GM12875 (cell line): ENCODE results near the gene RARA.

ENCODE experiments used
- H3K4me3 ChIP-seq: one replicate; pipeline ENCODE4 v1.5.1; 2011; ENCODE audit warnings: low read depth, low read length, control low read depth
- TF ChIP-seq, protein P1 (sequence below): IDR thresholded peaks from 2 replicates; pipeline ENCODE4 v1.5.1; 2011; ENCODE audit warnings: low read depth, mild to moderate bottlenecking, control low read depth, inconsistent platforms, low read length, moderate library complexity, borderline replicate concordance; ENCODE audit not compliant: insufficient read depth

The RARA gene

DNA sequence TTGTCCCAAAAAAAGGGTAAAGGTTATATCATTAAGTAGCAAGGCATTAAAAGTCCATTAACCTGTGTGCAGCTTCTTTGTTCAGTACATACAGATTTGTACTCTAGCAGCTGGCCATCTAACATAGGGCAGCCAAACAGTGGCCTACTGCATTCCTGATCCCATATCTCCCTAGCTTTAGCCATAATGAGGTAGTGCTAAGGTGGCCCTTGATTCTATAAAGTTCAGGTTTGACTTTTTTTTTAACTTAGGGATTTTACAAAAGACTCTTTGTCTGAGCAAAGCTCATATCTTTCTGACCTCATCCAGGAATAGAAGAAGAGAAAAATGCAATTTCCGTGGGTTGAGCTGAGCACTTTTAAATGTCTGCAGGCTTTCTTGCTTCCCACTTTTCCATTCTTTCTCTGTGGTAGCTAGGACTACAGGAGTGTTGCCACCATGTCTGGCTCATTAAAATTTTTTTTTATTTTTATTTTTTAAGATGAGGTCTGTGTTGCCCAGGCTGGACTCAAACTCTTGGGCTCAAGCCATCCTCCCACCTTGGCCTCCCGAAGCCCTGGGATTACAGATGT lies 40.8 kb upstream of the RARA start:
- TF ChIP-seq, protein P1, sequence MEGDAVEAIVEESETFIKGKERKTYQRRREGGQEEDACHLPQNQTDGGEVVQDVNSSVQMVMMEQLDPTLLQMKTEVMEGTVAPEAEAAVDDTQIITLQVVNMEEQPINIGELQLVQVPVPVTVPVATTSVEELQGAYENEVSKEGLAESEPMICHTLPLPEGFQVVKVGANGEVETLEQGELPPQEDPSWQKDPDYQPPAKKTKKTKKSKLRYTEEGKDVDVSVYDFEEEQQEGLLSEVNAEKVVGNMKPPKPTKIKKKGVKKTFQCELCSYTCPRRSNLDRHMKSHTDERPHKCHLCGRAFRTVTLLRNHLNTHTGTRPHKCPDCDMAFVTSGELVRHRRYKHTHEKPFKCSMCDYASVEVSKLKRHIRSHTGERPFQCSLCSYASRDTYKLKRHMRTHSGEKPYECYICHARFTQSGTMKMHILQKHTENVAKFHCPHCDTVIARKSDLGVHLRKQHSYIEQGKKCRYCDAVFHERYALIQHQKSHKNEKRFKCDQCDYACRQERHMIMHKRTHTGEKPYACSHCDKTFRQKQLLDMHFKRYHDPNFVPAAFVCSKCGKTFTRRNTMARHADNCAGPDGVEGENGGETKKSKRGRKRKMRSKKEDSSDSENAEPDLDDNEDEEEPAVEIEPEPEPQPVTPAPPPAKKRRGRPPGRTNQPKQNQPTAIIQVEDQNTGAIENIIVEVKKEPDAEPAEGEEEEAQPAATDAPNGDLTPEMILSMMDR = no peak

DNA sequence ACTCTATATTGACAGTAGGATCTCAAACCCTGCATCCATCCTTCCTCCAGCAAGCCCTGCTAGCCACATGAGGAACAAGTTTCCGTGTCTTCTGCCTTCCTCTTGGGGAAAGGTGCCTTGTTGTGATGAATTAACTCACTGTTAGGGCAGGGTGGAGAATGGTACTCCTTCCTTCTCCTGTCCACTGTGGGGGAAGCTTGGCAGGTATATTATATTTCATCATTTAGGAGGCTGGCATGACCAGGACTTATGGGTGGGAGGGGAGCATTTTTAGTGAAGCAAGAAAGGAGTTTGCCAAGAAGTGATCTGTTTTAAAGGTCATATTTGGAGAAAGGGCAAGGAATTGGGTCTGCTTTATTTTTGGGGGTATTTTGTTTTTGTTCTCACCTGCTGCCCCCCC lies 30.6 kb upstream of the RARA start:
- TF ChIP-seq, protein P1 = no peak

More for the DNA sequence above, 40.8 kb upstream of the RARA start:
- H3K4me3 ChIP-seq = no peak overlapping the region

GRCh38 chr17:40279402-40279801 lies 29.6 kb upstream of the RARA start:
- H3K4me3 ChIP-seq = no peak overlapping the region
- TF ChIP-seq, protein P1 = no peak

More for the DNA sequence above, 30.6 kb upstream of the RARA start:
- no peak overlapping the region for H3K4me3 ChIP-seq

- no peak overlapping the region for H3K4me3 ChIP-seq
- TF ChIP-seq, protein P1 = no peak
Measured at GRCh38 chr17:40281663-40282062, 27.3 kb upstream of the RARA start.

GRCh38 chr17:40283662-40284061 lies 25.3 kb upstream of the RARA start:
- TF ChIP-seq, protein P1 = no peak
- H3K4me3 ChIP-seq = no peak overlapping the region

- no peak overlapping the region for H3K4me3 ChIP-seq
- TF ChIP-seq, protein P1 = no peak
Measured at GRCh38 chr17:40284085-40284713, 24.8 kb upstream of the RARA start.

- H3K4me3 ChIP-seq = no peak overlapping the region
- TF ChIP-seq, protein P1 = no peak
Measured at GRCh38 chr17:40286473-40286872, 22.5 kb upstream of the RARA start.
